ENCODE measurements around the gene TMEM125.

TMEM125 gene

DNA sequence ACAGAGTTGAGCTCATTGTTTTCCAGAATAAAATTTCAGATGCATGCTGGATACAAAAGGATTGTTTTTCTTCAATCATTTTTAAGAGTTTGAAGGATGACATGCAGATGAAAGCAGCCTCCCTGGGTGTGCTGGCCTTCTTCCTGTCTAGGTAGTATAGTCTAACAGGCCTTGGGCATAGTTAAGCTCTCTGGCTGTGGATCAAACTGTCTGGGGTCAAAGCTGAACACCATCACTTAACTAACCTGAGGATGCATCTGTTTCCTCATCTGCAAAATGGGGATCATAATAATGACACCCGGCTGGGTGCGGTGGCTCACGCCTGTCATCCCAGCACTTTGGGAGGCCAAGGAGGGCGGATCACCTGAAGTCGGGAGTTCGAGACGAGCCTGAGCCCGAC lies 25.0 kb downstream of the TMEM125 start:
- no peak for FAIRE-seq

GRCh38 chr1:43296207-43296606 lies 26.4 kb downstream of the TMEM125 start:
- no peak for FAIRE-seq

GRCh38 chr1:43298055-43298454 lies 28.3 kb downstream of the TMEM125 start:
- FAIRE-seq = no peak

- no peak for FAIRE-seq
These were observed 29.3 kb downstream of the TMEM125 start for GRCh38 chr1:43299101-43299500.

DNA sequence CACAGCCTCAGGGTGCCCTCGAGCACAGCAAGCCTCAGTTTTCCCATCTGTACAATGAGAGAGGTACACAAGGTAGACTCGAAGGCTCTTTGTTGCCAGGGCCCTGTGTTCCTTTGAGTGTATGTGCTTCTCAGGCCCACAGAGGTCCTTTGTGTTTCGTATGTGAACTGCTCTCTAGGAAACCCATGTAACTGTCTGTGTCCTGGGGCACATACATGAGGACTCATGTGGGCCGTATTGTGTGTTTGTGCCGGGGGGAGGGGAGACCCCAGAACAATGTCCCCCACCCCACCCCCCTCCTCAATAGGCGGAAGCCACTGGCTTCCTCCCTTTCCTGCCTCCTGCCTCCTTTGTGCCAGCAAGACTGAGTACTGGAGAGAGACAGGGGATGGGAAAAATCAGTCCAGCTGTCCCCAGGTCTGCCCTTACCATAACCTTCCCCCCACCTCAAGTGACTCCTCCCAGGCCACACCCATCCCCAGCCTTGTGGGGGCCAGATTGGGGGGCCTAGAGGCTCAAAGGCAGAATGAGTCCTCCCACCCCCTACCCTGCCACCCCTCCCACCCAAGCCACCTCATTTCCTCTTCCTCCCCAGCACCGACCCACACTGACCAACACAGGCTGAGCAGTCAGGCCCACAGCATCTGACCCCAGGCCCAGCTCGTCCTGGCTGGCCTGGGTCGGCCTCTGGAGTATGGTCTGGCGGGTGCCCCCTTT lies 30.8 kb downstream of the TMEM125 start, which contains the start of gene TIE1:
Gene TIE1, plus strand, starts transcription at position 605 of the 717 bp plus-strand sequence. Its CDS starts 90 bp downstream, at position 695.
- no peak for FAIRE-seq

DNA sequence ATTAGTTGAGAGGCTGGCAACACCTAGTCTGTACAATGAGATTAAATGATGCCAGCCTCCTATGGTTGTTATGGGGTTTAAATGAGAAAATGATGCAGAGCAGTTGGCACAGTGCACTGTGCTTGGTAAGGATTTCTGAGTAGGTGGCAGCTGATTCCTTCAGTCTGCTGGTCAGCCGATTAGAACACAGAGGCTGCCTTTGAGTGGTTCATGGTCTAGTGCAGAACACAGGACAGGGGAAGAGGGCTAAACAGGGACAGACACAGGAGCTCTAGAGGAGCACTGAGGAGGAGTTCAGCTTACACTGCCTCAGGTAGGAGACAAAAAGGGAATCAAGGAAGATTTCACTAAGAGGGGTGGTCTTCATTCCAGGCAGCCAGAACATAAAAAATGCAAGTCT lies 32.4 kb downstream of the TMEM125 start:
- no peak for FAIRE-seq

DNA sequence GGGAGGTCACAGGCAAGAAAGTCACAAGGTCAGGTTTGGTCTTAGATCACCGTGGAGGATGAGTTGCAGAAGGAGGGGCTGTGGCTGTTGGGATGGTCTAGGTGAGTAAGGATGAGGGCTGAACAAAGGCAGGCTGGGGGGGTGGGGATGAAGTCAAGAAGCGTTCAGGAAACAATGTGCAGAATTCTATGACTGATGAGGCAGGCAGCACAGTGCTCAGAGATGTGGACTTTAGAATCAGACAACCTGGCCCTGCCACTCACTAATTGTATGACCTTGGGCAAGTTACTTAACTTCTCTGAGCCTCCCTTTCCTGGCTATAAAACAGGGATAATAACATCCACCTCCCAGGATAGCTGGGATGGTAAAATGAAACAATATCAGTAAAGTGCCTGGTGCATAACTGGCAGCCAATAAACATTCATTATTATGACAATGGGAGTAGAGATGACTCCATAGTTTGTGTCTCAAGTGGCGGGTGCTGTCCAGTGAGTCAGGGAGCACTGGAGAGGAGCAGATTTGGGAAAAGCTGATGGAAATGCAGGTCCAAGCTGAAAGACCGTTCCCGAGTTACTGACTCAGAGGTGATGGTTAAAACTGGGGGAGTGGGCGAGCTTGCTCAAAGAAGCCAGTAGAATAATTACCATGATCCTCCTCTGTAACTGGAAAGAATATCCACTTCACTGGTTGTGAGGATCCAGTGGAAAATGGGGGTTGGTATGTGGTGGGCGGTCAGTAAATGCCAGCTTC lies 33.1 kb downstream of the TMEM125 start:
- FAIRE-seq = no peak

DNA sequence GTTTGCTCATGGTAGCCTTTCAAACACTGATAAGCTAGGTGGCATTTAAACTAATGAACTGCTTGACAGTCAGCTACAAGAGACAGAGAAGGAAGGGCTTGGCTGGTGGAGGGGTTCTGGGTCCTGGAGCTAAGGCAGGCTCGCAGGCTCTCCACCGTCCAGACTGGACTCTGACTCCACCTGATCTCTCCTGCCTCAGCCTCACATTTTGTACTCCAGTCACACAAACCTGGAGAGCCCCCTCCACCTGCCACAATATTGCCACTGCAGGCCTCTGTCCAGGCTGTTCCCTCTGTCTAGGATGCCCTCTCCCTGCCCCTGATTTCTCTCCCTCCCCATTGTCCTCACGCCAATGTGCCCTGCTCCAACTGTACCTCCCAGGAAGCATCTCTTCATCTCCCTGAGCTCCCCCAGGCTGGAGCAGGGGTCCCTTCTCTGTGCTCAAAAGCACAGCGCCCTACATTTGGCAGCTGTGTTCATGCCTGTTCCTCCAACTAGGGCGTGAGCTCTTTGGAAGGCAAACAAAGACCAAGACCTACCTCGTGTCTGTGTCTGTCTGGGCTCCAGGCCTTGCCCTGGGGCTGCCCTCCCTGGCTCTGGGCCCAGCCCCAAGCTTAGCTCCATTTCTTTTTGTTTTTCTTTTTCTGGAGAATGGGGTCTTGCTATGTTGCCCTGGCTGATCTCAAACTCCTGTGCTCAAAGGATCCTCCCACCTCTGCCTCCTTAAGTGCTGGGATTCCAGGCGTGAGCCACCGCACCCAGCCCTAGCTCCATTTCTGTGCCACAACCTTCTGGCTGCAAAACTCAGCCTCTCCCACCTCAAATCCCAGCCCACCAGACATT lies 33.9 kb downstream of the TMEM125 start:
- FAIRE-seq = no peak

DNA sequence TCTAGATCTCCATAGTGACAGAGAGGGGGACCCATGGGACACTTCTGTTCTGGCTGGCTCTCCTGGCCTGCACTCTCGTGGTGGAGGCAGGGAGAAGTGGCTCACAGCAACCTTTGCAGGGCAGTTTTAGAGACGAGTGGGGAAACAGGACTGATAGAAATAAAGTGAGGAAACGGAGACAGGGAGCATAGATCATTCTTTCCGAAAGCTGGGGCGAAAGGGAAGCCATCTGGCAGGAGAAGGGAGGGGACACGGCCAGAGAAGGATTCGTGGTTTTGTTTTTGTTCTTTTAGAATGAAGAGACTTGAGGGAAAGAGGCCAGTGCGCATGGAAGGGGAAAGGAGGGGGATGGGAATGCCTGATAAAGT lies 34.5 kb downstream of the TMEM125 start:
- FAIRE-seq = no peak

DNA sequence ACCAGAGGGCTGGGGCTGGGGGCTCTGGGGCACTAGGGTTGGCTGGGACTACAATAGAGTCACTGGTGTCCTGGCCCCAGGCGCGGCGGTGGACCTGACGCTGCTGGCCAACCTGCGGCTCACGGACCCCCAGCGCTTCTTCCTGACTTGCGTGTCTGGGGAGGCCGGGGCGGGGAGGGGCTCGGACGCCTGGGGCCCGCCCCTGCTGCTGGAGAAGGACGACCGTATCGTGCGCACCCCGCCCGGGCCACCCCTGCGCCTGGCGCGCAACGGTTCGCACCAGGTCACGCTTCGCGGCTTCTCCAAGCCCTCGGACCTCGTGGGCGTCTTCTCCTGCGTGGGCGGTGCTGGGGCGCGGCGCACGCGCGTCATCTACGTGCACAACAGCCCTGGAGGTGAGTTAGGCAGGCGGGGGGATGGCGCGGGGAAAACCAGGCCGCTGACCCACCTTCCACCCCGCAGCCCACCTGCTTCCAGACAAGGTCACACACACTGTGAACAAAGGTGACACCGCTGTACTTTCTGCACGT lies 35.1 kb downstream of the TMEM125 start:
- FAIRE-seq = no peak

DNA sequence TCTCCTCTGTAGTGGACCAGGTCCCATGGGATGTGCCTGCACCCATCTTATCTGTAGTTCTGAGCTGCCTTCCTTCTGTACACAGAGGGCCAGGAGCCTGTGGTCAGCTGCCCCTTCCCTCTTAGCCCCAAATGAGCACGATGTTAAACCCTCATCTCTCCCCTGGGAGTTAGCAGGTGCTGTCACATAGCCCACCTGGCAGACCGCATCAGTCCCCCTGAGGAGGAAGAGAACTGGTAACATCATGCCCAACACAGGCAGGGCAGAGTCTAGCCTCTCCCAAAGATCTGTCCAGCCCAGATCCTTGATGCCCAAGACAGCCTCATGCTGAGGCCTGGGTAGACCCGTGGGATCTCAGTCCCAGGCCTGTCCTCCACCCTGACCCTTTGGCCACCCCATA lies 35.7 kb downstream of the TMEM125 start:
- FAIRE-seq = no peak

GRCh38 chr1:43305926-43306687 lies 36.3 kb downstream of the TMEM125 start:
- no peak for FAIRE-seq

DNA sequence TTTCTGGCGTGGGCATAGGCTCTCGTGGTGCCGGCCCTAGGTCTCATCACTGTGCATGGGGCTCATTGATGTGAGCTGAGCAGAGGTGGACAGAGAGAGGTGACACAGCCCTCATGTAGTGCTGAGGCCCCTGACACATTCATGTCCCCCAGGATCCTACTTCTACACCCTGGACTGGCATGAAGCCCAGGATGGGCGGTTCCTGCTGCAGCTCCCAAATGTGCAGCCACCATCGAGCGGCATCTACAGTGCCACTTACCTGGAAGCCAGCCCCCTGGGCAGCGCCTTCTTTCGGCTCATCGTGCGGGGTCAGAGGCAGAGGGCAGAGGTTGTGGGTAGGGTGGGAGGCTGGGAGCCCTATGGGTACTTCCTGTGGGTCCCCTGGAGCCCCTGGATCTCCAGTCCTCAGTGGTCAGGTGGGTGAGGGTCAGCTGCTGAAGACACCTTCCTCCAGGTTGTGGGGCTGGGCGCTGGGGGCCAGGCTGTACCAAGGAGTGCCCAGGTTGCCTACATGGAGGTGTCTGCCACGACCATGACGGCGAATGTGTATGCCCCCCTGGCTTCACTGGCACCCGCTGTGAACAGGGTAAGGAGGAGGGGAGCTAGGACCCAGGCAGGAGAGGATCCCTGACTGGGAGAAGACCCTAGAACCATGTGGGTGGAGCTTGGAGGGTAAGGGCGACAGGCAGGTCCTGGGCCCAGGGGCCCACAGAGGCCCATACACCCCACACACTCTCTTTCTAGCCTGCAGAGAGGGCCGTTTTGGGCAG lies 37.1 kb downstream of the TMEM125 start:
- FAIRE-seq = no peak

DNA sequence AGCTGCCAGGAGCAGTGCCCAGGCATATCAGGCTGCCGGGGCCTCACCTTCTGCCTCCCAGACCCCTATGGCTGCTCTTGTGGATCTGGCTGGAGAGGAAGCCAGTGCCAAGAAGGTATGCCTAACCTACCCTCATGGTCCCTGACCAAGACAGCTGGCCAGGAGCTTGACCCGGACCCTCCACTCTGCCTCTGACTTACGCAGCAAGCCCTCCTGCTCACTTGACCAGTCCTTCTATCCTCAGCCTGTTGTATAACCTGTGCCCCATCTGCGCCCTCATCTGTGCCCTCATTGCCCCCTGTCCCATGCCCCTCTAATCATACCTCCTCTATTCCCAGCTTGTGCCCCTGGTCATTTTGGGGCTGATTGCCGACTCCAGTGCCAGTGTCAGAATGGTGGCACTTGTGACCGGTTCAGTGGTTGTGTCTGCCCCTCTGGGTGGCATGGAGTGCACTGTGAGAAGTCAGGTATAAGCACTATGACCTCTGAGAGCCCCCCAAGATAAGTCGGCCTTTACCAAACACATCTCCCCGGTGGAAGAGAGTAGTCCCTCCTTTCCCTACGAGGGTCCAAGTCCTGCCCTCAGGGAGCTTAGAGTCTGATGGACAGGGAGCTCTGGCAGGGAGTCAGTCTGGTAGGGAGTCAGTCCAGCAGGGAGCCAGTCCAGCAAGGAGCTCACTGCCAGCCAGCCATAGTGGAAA lies 37.8 kb downstream of the TMEM125 start:
- no peak for FAIRE-seq

DNA sequence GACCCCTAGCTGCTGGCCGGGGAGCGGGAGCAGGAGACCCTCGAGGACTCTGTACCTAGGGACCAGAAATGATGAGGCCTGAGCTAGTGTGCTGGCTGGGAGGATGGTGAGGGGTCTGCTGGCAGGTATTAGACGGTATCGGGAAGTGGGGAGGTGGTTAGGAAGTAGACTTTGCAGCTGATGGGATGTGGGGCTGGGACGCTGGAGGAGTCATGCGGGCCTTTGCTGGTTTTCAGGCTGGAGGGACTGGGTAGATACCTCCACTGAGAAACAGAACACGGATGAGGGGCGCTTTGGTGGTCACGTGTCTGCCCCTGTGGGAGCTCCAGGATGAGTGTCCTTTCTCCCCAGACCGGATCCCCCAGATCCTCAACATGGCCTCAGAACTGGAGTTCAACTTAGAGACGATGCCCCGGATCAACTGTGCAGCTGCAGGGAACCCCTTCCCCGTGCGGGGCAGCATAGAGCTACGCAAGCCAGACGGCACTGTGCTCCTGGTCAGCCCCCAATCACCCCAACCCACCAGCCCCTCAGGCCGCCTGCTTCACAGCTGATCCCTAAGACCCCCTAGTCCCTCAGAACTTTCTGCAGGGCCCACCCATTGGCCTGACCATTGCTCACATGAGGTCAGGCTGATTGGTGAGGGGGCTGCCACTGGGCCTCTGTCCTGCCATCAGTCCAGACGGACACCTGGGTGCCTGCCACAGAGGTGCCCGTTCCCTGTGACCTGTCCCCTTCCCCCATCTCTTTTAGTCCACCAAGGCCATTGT lies 39.0 kb downstream of the TMEM125 start:
- FAIRE-seq = no peak

GRCh38 chr1:43309405-43310025 lies 39.7 kb downstream of the TMEM125 start:
- FAIRE-seq = no peak

DNA sequence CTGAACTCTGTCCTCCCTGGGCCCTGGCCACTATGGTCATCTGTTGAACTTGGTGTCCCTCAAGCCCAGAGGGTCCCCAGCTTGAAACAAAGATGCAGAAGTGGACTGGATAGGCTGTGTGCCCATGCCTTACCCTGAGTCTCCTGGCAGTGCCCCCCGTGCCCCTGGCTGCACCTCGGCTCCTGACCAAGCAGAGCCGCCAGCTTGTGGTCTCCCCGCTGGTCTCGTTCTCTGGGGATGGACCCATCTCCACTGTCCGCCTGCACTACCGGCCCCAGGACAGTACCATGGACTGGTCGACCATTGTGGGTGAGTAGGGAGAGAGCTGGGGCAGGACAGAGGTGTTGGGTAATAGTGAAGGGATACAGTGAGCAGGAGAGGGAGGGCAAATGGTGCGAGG lies 41.7 kb downstream of the TMEM125 start:
- no peak for FAIRE-seq

DNA sequence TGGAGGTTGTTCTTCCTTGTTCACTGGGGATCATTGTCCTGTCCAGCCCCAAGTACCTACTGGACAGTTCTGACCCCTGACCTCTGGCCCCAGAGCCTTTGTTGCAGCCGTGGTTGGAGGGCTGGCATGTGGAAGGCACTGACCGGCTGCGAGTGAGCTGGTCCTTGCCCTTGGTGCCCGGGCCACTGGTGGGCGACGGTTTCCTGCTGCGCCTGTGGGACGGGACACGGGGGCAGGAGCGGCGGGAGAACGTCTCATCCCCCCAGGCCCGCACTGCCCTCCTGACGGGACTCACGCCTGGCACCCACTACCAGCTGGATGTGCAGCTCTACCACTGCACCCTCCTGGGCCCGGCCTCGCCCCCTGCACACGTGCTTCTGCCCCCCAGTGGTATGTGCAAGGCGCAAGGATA lies 42.4 kb downstream of the TMEM125 start:
- no peak for FAIRE-seq

DNA sequence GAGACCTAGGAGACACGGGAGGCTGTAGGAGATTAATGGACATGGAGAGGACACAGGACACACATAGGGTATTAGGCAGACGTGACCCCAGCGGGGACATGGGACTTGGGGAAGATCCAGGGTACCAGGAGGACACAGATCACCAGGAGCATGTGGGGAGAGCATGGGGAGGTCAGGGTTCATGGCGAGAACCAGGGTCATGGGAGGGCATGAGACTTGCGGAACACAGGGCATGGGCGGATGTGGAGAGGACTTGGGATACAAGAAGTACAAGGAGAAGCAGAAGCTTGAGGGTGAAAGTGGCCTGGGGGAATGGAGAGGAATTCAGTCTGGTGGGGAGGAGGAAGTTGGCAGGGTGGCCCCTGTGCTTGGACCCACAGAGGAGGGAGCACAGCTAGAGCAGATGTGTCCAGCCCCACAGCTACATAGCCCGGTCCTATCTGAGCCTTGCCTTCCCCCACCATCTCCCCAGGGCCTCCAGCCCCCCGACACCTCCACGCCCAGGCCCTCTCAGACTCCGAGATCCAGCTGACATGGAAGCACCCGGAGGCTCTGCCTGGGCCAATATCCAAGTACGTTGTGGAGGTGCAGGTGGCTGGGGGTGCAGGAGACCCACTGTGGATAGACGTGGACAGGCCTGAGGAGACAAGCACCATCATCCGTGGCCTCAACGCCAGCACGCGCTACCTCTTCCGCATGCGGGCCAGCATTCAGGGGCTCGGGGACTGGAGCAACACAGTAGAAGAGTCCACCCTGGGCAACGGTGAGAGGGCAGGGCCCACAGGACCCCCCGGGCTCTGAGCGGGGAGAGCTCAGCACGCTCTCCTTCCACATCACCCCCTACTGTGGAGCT lies 43.1 kb downstream of the TMEM125 start:
- FAIRE-seq = no peak
